IPS-18a (cell line): Measurements from ENCODE around the gene PTBP3.

Source experiments
- H3K27ac ChIP-seq: one replicate; pipeline ENCODE4 v1.5.1; 2013; ENCODE audit warnings: low read length
- H3K27me3 ChIP-seq: one replicate; pipeline ENCODE4 v1.6.1; 2013; ENCODE audit warnings: mild to moderate bottlenecking, low read length; ENCODE audit not compliant: control insufficient read depth, insufficient read depth
- H3K36me3 ChIP-seq: one replicate; pipeline ENCODE4 v1.6.1; 2013; ENCODE audit warnings: low read depth, low read length; ENCODE audit not compliant: control insufficient read depth
- H3K4me1 ChIP-seq: one replicate; pipeline ENCODE4 v1.6.1; 2013; ENCODE audit warnings: low read depth, low read length; ENCODE audit not compliant: control insufficient read depth
- H3K4me3 ChIP-seq: one replicate; pipeline ENCODE4 v1.5.1; 2013; ENCODE audit warnings: low read length
- H3K9ac ChIP-seq: one replicate; pipeline ENCODE4 v1.6.1; 2013; ENCODE audit warnings: mild to moderate bottlenecking, low read length, moderate library complexity
- H3K9me3 ChIP-seq: one replicate; pipeline ENCODE4 v1.6.1; 2013; ENCODE audit warnings: low read depth, low read length; ENCODE audit not compliant: control insufficient read depth

The PTBP3 gene

GRCh38 chr9:112352209-112352608 is 18.8 kb upstream of the PTBP3 start:
- Histone ChIP-seq H3K4me3 (no peak overlapping the region), H3K4me1 (peaks cover 13% of the 10 kb centered on the region), H3K9me3 (no peaks in the 10 kb centered on the region), H3K27ac (no peak overlapping the region), H3K9ac (no peak overlapping the region), H3K27me3 (no peaks in the 10 kb centered on the region), H3K36me3 (no peaks in the 10 kb centered on the region)

DNA sequence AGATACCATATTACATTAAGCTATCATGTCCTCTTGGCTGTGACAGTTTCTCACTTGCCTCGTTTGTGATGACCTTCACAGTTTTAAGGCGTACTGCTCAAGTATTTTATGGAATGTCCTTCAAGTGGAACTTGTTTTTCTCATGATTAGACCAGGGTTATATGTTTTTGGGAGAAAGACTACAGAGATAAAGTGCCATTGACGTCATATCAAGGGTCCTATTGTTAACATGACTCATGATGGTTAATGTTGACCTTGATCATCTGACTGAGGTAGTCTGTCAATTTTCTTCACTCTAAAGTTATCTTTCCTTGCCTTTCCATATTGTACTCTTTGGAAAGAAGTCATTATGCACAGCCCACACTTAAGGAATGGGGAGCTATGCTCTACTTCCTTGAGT is 17.8 kb upstream of the PTBP3 start:
- no peaks in the 10 kb centered on the region for H3K36me3 ChIP-seq
- H3K9me3 ChIP-seq = no peaks in the 10 kb centered on the region
- no peak overlapping the region for H3K9ac ChIP-seq
- peaks cover 13% of the 10 kb centered on the region for H3K4me1 ChIP-seq
- H3K27ac ChIP-seq = no peak overlapping the region
- no peaks in the 10 kb centered on the region for H3K27me3 ChIP-seq
- H3K4me3 ChIP-seq = no peak overlapping the region

- no peaks in the 10 kb centered on the region for H3K9me3 ChIP-seq
These were observed 15.6 kb upstream of the PTBP3 start for GRCh38 chr9:112349008-112349333.

GRCh38 chr9:112348257-112349007 is 15.0 kb upstream of the PTBP3 start:
- H3K4me3 ChIP-seq = peak overlapping the region; percentile 52
- peak overlapping the region; percentile 37 for H3K9ac ChIP-seq
- H3K36me3 ChIP-seq = no peaks in the 10 kb centered on the region
- H3K27ac ChIP-seq = peak overlapping the region; percentile 31
- H3K27me3 ChIP-seq = no peaks in the 10 kb centered on the region
- peaks cover 8% of the 10 kb centered on the region for H3K4me1 ChIP-seq
- no peaks in the 10 kb centered on the region for H3K9me3 ChIP-seq

More at GRCh38 chr9:112349008-112349333, 15.6 kb upstream of the PTBP3 start:
- H3K27me3 ChIP-seq = no peaks in the 10 kb centered on the region
- peak overlapping the region; percentile 52 for H3K4me3 ChIP-seq
- peaks cover 8% of the 10 kb centered on the region for H3K4me1 ChIP-seq
- no peak overlapping the region for H3K27ac ChIP-seq
- no peak overlapping the region for H3K9ac ChIP-seq
- no peaks in the 10 kb centered on the region for H3K36me3 ChIP-seq

DNA sequence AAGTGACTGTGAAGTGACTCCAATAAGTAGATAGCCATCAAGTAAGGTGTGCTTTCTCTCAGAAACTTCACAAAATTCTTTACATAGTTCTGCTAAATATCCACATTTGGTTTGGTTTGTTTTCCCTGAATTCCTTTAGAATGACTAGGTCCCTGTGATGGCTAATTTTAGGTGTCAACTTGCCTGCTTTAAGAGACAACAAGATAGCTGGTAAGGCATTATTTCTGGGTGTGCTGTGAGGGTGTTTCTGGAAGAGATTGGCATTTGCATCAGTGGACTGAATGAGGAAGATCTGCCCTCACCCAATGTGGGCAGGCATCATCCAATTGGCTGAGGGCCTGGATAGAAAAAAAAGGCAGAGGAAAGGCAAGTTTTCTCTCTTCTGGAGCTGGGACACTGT is 8.3 kb upstream of the PTBP3 start:
- no peak overlapping the region for H3K9ac ChIP-seq
- no peaks in the 10 kb centered on the region for H3K9me3 ChIP-seq
- H3K36me3 ChIP-seq = no peaks in the 10 kb centered on the region
- H3K27ac ChIP-seq = no peak overlapping the region
- no peaks in the 10 kb centered on the region for H3K27me3 ChIP-seq
- no peak overlapping the region for H3K4me3 ChIP-seq
- no peaks in the 10 kb centered on the region for H3K4me1 ChIP-seq

DNA sequence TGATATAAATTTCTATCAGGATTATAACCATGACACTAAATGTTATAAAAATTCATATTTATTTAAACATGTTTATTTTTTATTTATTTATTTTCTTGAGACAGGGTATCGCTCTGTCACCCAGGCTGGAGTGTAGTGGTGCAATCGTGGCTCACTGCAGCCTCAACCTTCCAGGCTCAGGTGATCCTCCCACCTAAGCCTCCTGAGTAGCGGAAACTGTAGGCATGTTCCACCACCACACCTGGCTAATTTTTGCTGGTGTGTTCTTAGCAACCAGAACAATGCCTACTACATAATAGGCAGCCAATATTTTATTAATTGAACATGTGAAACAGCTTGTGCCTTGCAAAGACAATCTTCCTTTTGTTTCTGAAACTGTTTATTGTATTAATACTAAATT is 6.5 kb upstream of the PTBP3 start:
- no peaks in the 10 kb centered on the region for H3K9me3 ChIP-seq
- no peaks in the 10 kb centered on the region for H3K27me3 ChIP-seq
- H3K9ac ChIP-seq = no peak overlapping the region
- no peaks in the 10 kb centered on the region for H3K4me1 ChIP-seq
- no peak overlapping the region for H3K4me3 ChIP-seq
- no peaks in the 10 kb centered on the region for H3K36me3 ChIP-seq
- H3K27ac ChIP-seq = no peak overlapping the region

DNA sequence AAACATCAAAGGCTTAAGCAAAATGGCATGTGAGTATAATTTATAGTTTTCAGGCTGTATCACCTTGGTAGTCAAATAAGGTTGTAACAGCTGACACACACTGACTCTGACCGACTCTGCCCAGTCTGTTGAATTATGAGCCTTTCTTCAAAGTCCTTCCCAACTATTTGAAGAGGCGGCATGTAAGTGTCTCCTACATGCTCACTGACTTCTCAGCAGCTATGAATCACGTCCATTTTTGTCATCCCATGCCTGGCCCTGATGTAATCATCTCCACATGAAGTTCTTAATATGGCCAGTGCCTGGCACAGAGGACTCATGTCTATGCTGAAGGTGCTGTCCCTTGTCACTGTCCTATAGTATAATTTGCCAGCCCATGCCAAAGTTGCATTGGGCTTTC is 5.1 kb upstream of the PTBP3 start:
- Histone ChIP-seq H3K4me3 (no peak overlapping the region), H3K9ac (no peak overlapping the region), H3K36me3 (no peaks in the 10 kb centered on the region), H3K9me3 (no peaks in the 10 kb centered on the region), H3K27ac (no peak overlapping the region), H3K4me1 (no peaks in the 10 kb centered on the region), H3K27me3 (no peaks in the 10 kb centered on the region)

DNA sequence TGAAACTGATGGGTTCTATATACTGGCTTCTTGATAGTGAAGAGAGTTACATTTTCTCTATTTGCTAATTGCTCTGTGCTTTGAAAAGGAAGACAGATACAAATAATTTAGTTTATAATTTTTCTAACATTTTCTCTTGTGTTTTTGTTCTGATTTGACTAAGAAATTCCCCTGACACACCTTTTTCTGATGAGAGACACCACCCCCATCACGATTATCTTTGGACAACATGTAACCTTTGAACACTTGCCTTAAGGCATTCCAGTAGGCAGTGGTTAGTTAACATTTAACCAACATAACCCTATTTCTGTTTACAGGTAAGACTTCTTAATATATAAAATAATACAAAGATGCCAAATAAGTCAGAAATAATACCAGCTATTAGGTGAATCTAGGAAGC is 4.1 kb upstream of the PTBP3 start:
- Histone ChIP-seq H3K27me3 (no peaks in the 10 kb centered on the region), H3K36me3 (no peaks in the 10 kb centered on the region), H3K9ac (no peak overlapping the region), H3K9me3 (no peaks in the 10 kb centered on the region), H3K4me3 (no peak overlapping the region), H3K27ac (no peak overlapping the region), H3K4me1 (no peaks in the 10 kb centered on the region)

GRCh38 chr9:112334432-112334841 is 1.0 kb upstream of the PTBP3 start:
- no peaks in the 10 kb centered on the region for H3K27me3 ChIP-seq
- H3K4me3 ChIP-seq = peak overlapping the region; percentile 72
- no peaks in the 10 kb centered on the region for H3K36me3 ChIP-seq
- peaks cover 13% of the 10 kb centered on the region for H3K4me1 ChIP-seq
- no peak overlapping the region for H3K27ac ChIP-seq
- no peaks in the 10 kb centered on the region for H3K9me3 ChIP-seq
- H3K9ac ChIP-seq = peak overlapping the region; percentile 73

GRCh38 chr9:112333639-112334431 is 416 bp upstream of the PTBP3 start:
- Histone ChIP-seq H3K9me3 (no peaks in the 10 kb centered on the region), H3K4me3 (peak overlapping the region; percentile 95), H3K27ac (no peak overlapping the region), H3K9ac (peak overlapping the region; percentile 73), H3K36me3 (no peaks in the 10 kb centered on the region), H3K27me3 (no peaks in the 10 kb centered on the region), H3K4me1 (peaks cover 13% of the 10 kb centered on the region)

DNA sequence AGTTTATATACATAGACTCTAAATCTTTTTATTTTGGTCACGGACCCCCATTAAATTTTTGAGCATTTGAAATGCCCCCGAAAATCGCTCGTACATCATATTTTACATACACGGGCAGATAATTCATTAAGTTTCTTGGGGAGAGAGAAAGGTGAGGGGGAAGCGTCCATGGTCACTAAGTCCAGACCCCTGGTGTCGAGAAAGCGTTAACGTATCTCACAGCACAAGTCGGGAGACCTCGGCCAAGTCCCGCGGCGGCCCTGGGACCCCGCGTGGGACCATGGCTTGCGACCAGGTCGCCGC is 794 bp downstream of the PTBP3 start:
- H3K9ac ChIP-seq = peak overlapping the region; percentile 64
- no peaks in the 10 kb centered on the region for H3K36me3 ChIP-seq
- H3K4me3 ChIP-seq = peak overlapping the region; percentile 95
- H3K4me1 ChIP-seq = peaks cover 13% of the 10 kb centered on the region
- no peaks in the 10 kb centered on the region for H3K27me3 ChIP-seq
- H3K9me3 ChIP-seq = no peaks in the 10 kb centered on the region
- H3K27ac ChIP-seq = no peak overlapping the region

GRCh38 chr9:112332214-112332613 is 1.2 kb downstream of the PTBP3 start:
- Histone ChIP-seq H3K27me3 (no peaks in the 10 kb centered on the region), H3K9me3 (no peaks in the 10 kb centered on the region), H3K4me3 (peak overlapping the region; percentile 95), H3K36me3 (no peaks in the 10 kb centered on the region), H3K27ac (no peak overlapping the region), H3K4me1 (peaks cover 13% of the 10 kb centered on the region), H3K9ac (peak overlapping the region; percentile 64)
